Muscle layer of colon (tissue), 2 donors: ENCODE data around the gene INAFM2.
A peak's percentile ranks its signal among the peaks of the same experiment; 100 is the strongest.

Source experiments
- H3K27ac ChIP-seq: one replicate; pipeline ENCODE4 v1.7.0; 2013; ENCODE audit warnings: low read depth, mild to moderate bottlenecking, low read length, moderate library complexity
- H3K27me3 ChIP-seq, 2 donors: one replicate each; pipeline ENCODE4 v1.7.0; 2013; ENCODE audit warnings: low read length in 2 of 2, mild to moderate bottlenecking in 2 of 2; ENCODE audit not compliant: insufficient read depth in 2 of 2, control insufficient read depth in 1 of 2
- H3K36me3 ChIP-seq: one replicate; pipeline ENCODE4 v1.7.0; 2013; ENCODE audit warnings: mild to moderate bottlenecking, low read length; ENCODE audit not compliant: insufficient read depth
- H3K4me1 ChIP-seq: one replicate; pipeline ENCODE4 v1.7.0; 2013; ENCODE audit warnings: mild to moderate bottlenecking, low read length; ENCODE audit not compliant: insufficient read depth
- H3K4me3 ChIP-seq, 2 donors: one replicate each; pipeline ENCODE4 v1.7.0; 2013; ENCODE audit warnings: low read length in 2 of 2, low read depth in 1 of 2, mild to moderate bottlenecking in 1 of 2, moderate library complexity in 1 of 2
- H3K9ac ChIP-seq: one replicate; pipeline ENCODE4 v1.7.0; 2013; ENCODE audit warnings: low read length
- H3K9me3 ChIP-seq: one replicate; pipeline ENCODE4 v1.7.0; 2013; ENCODE audit warnings: mild to moderate bottlenecking, low read length
- donor health status: abdominal sarcoma.
- donor health status: Adenocarcinoma of cecum.

Gene INAFM2

DNA sequence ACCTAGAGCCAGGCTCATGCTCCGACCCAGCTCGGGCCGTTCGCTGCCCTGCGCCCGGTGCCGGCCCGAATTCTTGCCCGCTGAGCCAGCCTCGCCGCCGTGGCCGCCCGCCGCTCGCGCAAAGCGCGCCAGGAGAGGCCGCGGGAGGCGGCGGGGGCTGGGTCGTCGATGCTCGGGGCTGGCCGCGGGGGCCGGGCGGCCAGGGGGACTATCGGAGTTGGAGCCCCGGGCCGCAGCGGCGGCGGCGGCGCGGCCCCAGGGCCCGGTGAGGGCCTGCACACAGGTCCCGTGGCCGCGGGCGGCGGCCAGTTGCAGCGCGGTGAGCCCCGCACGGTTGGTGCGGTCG lies 41.7 kb upstream of the INAFM2 start:
- peak overlapping the region in 1 of 2 donors; percentile 35 for H3K4me3 ChIP-seq

DNA sequence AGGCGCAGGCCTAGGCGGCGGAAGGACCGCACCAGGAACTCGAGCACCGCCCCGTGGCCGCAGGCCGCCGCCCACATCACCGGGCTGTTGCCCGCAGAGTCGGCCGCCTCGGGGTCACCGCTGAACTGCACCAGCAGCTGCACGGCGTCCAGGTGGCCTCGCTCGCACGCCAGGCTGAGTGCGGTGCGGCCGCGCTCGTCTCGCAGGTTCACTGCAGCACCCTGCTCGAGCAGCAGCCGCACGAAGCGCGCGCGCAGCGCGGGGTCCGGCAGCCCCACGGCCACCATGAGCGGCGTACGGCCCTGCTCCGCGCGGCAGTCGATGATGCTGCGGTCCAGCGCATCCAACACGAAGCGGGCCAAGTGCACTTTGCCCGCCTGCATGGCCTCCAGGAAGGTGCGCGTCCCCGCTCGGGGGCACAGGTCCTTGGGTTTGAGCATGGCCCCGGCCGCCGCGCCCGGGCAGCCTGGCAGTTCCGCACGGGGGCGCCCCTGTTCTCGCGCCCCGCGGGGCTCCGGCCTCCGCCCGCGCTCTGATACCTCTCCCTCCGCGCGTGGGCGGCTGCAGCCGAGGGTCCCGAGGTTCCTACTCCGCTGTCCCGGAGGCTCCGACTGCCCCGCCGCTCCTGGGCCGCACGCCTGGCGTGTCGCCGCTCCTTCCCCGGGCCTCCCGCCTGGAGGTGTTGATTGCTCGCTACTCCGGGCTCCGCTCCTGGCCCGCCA lies 41.2 kb upstream of the INAFM2 start:
- H3K4me3 ChIP-seq, result peak overlapping the region; percentile 35 to 53
- H3K4me1 ChIP-seq, result peaks cover 11% of the 10 kb centered on the region
- H3K9ac ChIP-seq, result no peak overlapping the region
- no peaks in the 10 kb centered on the region for H3K36me3 ChIP-seq
- peaks cover 25 to 44% of the 10 kb centered on the region in 2 donors for H3K27me3 ChIP-seq
- H3K9me3 ChIP-seq, result no peaks in the 10 kb centered on the region
- no peak overlapping the region for H3K27ac ChIP-seq

More for the DNA sequence above, 41.7 kb upstream of the INAFM2 start:
- Histone ChIP-seq H3K4me1 (peaks cover 11% of the 10 kb centered on the region), H3K27me3 (peaks cover 25 to 46% of the 10 kb centered on the region in 2 donors), H3K9me3 (no peaks in the 10 kb centered on the region), H3K36me3 (no peaks in the 10 kb centered on the region), H3K9ac (no peak overlapping the region), H3K27ac (no peak overlapping the region)

DNA sequence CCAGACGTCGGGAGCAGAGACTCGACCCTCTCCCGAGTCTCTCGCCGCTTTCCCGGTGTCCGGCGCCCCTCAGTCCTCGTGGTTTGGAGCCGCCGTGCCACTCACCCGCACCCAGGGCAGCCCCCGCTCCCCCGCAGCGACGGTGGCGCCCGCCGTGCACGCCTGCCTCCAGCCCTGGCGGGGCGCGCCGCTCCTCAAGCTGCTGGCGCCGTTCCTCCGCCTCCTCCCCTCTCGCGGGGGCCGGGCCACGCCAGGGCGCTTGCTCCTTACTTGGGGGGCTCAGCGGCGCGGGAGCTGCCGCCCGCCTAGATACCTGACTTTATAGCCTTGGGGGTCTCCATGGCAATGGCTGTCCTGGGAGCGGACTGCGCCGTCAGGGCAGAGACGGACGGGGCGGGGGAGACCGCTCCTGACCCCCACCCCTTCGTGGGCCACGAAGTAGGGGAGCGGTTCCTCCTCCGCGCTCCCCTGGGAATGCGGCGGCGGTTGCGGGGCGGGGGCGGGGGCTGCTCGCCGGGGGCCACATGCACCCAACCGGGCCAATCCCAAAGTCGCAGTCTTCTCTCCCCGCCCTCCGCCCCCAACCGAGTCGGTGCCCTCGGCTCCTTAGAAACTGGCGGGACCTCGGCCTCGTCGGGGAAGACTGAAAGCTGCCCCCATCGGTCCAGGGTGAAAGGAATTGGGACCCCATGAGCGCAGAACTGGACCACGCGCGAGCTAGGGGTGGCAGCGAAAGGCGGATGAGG lies 40.5 kb upstream of the INAFM2 start, which contains the start of gene ANKRD63:
Gene ANKRD63 (minus strand): TSS at position 196 of the 746 bp plus-strand sequence. CDS start 478 bp downstream, outside the sequence.
- peaks cover 25 to 44% of the 10 kb centered on the region in 2 donors for H3K27me3 ChIP-seq
- H3K27ac ChIP-seq, result no peak within 1 kb of the TSS
- peak within 1 kb of the TSS; percentile 35 to 53 for H3K4me3 ChIP-seq
- H3K4me1 ChIP-seq, result peaks cover 11% of the 10 kb centered on the region
- H3K9ac ChIP-seq, result no peak within 1 kb of the TSS
- H3K9me3 ChIP-seq, result no peaks in the 10 kb centered on the region
- H3K36me3 ChIP-seq, result no peaks in the 10 kb centered on the region

DNA sequence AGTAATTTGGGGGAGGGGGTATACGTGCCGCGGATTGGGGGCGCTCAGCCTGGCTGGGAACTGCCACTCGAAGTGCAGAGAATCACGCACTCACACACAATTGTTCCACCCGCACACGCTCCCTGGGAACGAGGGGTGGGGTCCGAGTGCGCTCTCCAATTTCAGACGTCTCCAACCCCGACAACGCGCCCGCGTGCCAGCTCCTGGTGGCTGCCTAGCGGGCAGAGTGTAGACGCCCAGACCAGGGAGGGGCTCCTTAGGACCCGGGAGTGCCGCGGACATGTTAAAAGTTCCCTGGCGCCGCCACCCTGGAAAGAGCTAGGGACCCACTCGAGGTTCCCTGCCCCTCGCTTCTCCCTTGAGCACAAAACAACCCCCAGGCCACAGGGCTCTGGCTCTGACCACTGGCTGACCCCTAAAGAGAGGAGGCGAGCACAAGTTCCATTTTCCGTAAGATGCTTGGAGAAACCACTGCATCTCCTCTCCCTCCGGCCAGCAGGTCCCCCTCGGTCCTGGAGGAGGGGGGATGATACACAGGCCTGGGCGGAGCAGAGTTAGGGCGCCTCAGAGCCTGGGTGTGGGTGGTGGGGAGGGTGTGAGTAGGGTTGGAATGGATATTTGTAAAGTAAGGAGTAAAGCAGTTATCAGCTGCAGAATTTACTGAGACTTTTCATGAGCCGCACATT lies 39.7 kb upstream of the INAFM2 start:
- Histone ChIP-seq H3K4me3 (no peak overlapping the region), H3K9ac (no peak overlapping the region), H3K4me1 (peaks cover 11% of the 10 kb centered on the region), H3K36me3 (no peaks in the 10 kb centered on the region), H3K27ac (no peak overlapping the region), H3K9me3 (no peaks in the 10 kb centered on the region), H3K27me3 (peaks cover 24 to 44% of the 10 kb centered on the region in 2 donors)

DNA sequence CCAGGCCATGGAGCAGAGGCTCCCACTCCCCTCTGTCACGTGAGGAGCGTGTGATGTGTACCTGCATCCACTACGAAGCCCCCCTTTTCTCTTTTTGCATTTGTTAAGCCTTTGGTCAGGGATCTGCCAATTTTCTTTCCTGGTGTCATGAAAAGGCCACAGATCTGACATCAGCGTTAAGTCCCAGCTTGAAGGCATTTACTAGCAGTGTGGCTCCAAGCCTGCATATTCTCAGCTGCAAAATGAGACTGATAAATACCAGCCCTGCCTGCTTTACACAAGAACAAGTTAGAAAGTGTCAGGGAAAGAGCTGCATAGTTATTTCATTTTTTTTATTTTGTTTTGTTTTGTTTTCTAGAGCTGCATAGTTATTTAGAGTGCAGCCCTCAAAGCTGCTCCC lies 38.3 kb upstream of the INAFM2 start:
- H3K27ac ChIP-seq, result peak overlapping the region; percentile 42
- H3K4me1 ChIP-seq, result peaks cover 11% of the 10 kb centered on the region
- H3K27me3 ChIP-seq, result peaks cover 15 to 36% of the 10 kb centered on the region in 2 donors
- no peak overlapping the region for H3K9ac ChIP-seq
- no peaks in the 10 kb centered on the region for H3K9me3 ChIP-seq
- H3K36me3 ChIP-seq, result no peaks in the 10 kb centered on the region
- no peak overlapping the region for H3K4me3 ChIP-seq

DNA sequence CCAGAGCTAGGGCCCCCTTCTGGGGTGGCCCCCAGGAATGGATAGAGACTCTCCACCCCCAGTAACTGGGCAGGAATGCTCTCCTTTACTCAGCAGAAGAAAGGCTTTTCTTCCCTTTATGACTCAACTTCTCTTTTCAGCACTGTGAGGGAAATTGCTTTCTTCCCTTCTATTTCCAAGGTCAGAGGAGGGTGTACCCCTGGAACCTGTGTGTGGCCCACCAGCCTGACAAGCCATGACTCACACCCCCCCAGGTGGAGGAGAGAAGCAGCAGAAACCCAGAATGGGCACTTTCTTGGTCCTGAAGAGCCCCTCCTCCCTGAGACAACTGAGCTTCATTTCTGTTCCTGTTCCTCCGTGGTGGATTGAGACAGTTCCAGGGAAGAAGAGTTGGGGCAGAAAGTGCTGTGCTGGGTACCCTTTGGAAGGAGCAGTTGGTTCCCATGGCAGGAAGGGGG lies 37.9 kb upstream of the INAFM2 start:
- Histone ChIP-seq H3K4me3 (no peak overlapping the region), H3K27me3 (peaks cover 11 to 31% of the 10 kb centered on the region in 2 donors), H3K4me1 (peaks cover 11% of the 10 kb centered on the region), H3K9me3 (no peaks in the 10 kb centered on the region), H3K9ac (no peak overlapping the region), H3K36me3 (no peaks in the 10 kb centered on the region), H3K27ac (peak overlapping the region; percentile 10)

DNA sequence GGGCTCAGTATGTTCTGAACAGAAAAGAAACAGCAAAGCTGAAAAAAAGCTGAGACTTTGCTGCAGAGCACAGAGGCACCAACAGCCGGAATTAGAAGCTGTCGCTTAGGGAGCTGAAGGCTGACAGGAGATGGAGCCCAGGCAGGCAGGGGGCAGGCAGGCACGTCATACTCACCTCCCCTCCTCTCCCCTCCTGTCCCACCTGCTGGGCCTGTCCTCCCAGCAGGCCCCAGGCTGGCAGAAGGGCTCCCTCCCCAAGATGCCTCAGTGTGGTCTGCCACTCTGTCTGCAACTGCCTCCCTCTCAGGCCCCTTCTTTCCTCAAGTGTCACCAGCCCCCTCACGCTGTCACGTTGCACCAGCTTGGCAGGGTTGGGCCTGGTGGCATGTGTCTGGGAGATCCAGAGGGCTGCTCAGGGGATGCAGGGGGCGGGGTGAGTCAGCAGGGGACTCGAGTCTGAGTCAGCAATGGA lies 37.4 kb upstream of the INAFM2 start:
- H3K36me3 ChIP-seq, result no peaks in the 10 kb centered on the region
- H3K4me1 ChIP-seq, result peaks cover 11% of the 10 kb centered on the region
- no peak overlapping the region for H3K27ac ChIP-seq
- no peak overlapping the region for H3K4me3 ChIP-seq
- H3K27me3 ChIP-seq, result peaks cover 6 to 26% of the 10 kb centered on the region in 2 donors
- H3K9ac ChIP-seq, result no peak overlapping the region
- no peaks in the 10 kb centered on the region for H3K9me3 ChIP-seq

DNA sequence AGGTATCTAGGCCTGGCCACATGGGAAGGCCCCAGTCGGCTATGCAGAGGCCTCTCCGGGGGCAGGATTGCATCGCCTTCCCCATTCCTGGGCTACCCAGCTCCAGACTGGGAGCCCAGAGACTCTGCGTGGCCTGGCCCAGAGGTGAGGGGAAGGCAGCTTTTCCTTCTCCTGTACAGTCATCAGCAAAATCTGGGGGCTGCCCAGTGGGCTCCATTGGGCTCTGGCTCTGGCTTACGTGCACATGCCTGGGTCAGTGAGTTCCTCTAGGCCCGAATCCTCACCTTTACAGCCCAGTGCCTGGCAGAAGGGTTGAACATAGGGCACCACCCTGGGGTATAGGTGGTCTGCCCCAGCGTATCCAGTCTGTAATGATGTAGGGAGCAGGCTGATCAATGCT lies 36.7 kb upstream of the INAFM2 start:
- H3K27me3 ChIP-seq, result peaks cover 0 to 20% of the 10 kb centered on the region in 2 donors
- no peak overlapping the region for H3K27ac ChIP-seq
- no peak overlapping the region for H3K9ac ChIP-seq
- H3K9me3 ChIP-seq, result no peaks in the 10 kb centered on the region
- no peaks in the 10 kb centered on the region for H3K36me3 ChIP-seq
- no peak overlapping the region for H3K4me3 ChIP-seq
- peaks cover 11% of the 10 kb centered on the region for H3K4me1 ChIP-seq

DNA sequence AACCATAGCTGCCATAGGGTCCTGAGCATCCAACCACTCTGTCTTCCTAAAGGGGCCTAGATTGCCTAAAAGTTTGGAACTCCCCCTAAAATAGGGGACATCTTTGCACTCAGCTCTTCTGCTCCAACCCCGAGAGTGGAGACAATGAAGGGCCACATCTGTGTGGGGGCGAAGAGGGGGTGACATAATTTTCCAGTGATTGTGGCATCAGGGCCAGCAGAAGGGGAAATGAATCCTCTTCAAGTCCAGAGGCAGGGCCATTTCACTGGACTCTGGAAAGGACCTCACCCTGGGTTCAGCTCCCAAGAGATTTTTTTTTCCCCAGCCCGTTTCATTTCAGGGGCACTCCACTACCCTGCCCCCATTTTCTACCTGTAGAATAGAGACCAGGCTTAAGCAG lies 36.0 kb upstream of the INAFM2 start:
- Histone ChIP-seq H3K27me3 (peaks cover 0 to 16% of the 10 kb centered on the region in 2 donors), H3K36me3 (no peaks in the 10 kb centered on the region), H3K4me3 (no peak overlapping the region), H3K4me1 (peaks cover 11% of the 10 kb centered on the region), H3K9me3 (no peaks in the 10 kb centered on the region), H3K9ac (no peak overlapping the region), H3K27ac (no peak overlapping the region)

DNA sequence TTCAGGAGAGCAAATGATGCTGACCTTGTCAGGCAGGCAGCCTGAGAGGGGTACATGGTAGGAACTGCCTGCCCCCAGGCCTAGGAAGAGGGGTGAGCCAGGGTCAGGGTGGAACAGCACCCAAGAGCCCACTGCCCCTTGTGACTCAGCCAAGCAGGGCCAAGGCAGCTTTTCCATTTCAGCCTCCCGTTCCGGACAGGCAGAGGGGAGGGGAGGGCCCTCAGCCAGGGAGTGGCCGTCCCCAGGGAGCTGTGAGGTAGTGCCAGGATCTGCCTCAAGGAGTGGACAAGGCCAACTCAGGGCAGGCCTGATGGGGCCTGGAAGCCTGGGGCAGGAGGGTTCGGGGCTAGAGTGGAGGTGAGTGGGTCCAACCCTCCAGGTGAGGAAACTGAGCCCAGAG lies 35.5 kb upstream of the INAFM2 start:
- H3K9ac ChIP-seq, result no peak overlapping the region
- H3K9me3 ChIP-seq, result no peaks in the 10 kb centered on the region
- H3K27ac ChIP-seq, result no peak overlapping the region
- no peaks in the 10 kb centered on the region for H3K36me3 ChIP-seq
- peaks cover 0 to 11% of the 10 kb centered on the region in 2 donors for H3K27me3 ChIP-seq
- H3K4me3 ChIP-seq, result no peak overlapping the region
- peaks cover 11% of the 10 kb centered on the region for H3K4me1 ChIP-seq

DNA sequence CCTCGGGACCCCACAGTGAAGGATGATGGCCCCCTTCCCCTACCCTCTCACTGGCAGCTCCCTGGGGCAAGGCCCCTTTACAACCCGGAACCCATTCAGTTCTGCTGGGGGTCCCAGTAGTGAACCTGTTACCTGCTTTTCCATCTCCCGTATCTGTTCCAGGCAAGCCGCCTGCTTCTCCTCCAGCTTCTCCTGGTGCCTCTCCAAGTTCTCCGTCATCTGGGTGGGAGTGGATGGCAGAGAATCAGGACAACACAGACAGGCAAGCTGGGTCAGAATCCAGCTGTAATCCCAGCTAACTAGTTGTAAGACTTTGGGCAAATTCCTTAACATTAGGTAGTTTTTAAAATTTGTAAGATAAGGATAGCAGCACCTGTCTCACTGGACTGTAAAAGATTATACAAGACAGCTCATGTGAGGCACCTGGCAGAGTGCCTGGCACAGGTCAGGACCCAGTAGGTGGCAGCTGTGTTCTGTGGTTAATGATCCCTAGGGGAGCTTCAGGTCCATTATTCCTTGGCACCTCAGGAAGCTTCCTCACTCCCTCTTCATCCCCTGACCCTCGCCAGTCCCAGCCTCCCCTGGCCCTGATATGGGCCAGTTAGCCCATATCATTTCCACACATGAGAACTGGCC lies 34.2 kb upstream of the INAFM2 start:
- Histone ChIP-seq H3K27ac (no peak overlapping the region), H3K9me3 (no peaks in the 10 kb centered on the region), H3K36me3 (no peaks in the 10 kb centered on the region), H3K4me3 (no peak overlapping the region), H3K27me3 (no peaks in the 10 kb centered on the region), H3K4me1 (peaks cover 11% of the 10 kb centered on the region), H3K9ac (no peak overlapping the region)
